ENCODE measurements around the gene RSBN1.

Gene RSBN1

GRCh38 chr1:113836534-113836933 lies 24.3 kb upstream of the RSBN1 start:
- H3K36me3 Mint-ChIP-seq (ENCODE audit: low read depth) = peaks cover 40% of the 10 kb centered on the region
- no peaks in the 10 kb centered on the region for H3K9me3 Mint-ChIP-seq
- no peak overlapping the region for H3K27ac Mint-ChIP-seq
- peaks cover 6% of the 10 kb centered on the region for H3K4me1 Mint-ChIP-seq (ENCODE audit: low read depth)
- H3K4me3 Mint-ChIP-seq = no peak overlapping the region
- no peaks in the 10 kb centered on the region for H3K27me3 Mint-ChIP-seq (ENCODE audit: low read depth)

- H3K9me3 Mint-ChIP-seq = no peaks in the 10 kb centered on the region
- no peak overlapping the region for H3K4me3 Mint-ChIP-seq
- peaks cover 40% of the 10 kb centered on the region for H3K36me3 Mint-ChIP-seq (ENCODE audit: low read depth)
- H3K4me1 Mint-ChIP-seq (ENCODE audit: low read depth) = peaks cover 9% of the 10 kb centered on the region
- H3K27me3 Mint-ChIP-seq (ENCODE audit: low read depth) = no peaks in the 10 kb centered on the region
- H3K27ac Mint-ChIP-seq = peak overlapping the region; percentile 31
Measured at GRCh38 chr1:113835686-113836290, 23.5 kb upstream of the RSBN1 start.

- no peak overlapping the region for H3K4me3 Mint-ChIP-seq
- H3K27ac Mint-ChIP-seq = no peak overlapping the region
- H3K4me1 Mint-ChIP-seq (ENCODE audit: low read depth) = peaks cover 9% of the 10 kb centered on the region
- peaks cover 40% of the 10 kb centered on the region for H3K36me3 Mint-ChIP-seq (ENCODE audit: low read depth)
- H3K27me3 Mint-ChIP-seq (ENCODE audit: low read depth) = no peaks in the 10 kb centered on the region
- H3K9me3 Mint-ChIP-seq = no peaks in the 10 kb centered on the region
Measured at GRCh38 chr1:113834716-113835115, 22.4 kb upstream of the RSBN1 start.

GRCh38 chr1:113830039-113830438 lies 17.8 kb upstream of the RSBN1 start:
- H3K4me1 Mint-ChIP-seq (ENCODE audit: low read depth) = peaks cover 3% of the 10 kb centered on the region
- no peaks in the 10 kb centered on the region for H3K9me3 Mint-ChIP-seq
- no peaks in the 10 kb centered on the region for H3K27me3 Mint-ChIP-seq (ENCODE audit: low read depth)
- H3K36me3 Mint-ChIP-seq (ENCODE audit: low read depth) = peaks cover 44% of the 10 kb centered on the region
- H3K4me3 Mint-ChIP-seq = no peak overlapping the region
- no peak overlapping the region for H3K27ac Mint-ChIP-seq

- Mint-ChIP-seq H3K36me3 (ENCODE audit: low read depth) (peaks cover 35% of the 10 kb centered on the region), H3K4me3 (no peak overlapping the region), H3K4me1 (ENCODE audit: low read depth) (peaks cover 1% of the 10 kb centered on the region), H3K27me3 (ENCODE audit: low read depth) (no peaks in the 10 kb centered on the region), H3K27ac (no peak overlapping the region), H3K9me3 (no peaks in the 10 kb centered on the region)
Measured at GRCh38 chr1:113821916-113822315, 9.6 kb upstream of the RSBN1 start.

GRCh38 chr1:113818578-113818977 lies 6.3 kb upstream of the RSBN1 start:
- H3K36me3 Mint-ChIP-seq (ENCODE audit: low read depth) = peaks cover 34% of the 10 kb centered on the region
- no peaks in the 10 kb centered on the region for H3K9me3 Mint-ChIP-seq
- H3K27ac Mint-ChIP-seq = no peak overlapping the region
- H3K4me3 Mint-ChIP-seq = no peak overlapping the region
- no peaks in the 10 kb centered on the region for H3K27me3 Mint-ChIP-seq (ENCODE audit: low read depth)
- H3K4me1 Mint-ChIP-seq (ENCODE audit: low read depth) = peaks cover 1% of the 10 kb centered on the region

GRCh38 chr1:113813218-113813617 lies 942 bp upstream of the RSBN1 start:
- H3K27me3 Mint-ChIP-seq (ENCODE audit: low read depth) = no peaks in the 10 kb centered on the region
- H3K36me3 Mint-ChIP-seq (ENCODE audit: low read depth) = peaks cover 20% of the 10 kb centered on the region
- H3K4me3 Mint-ChIP-seq = peak overlapping the region; percentile 21
- H3K9me3 Mint-ChIP-seq = no peaks in the 10 kb centered on the region
- peaks cover 23% of the 10 kb centered on the region for H3K4me1 Mint-ChIP-seq (ENCODE audit: low read depth)
- peak overlapping the region; percentile 73 for H3K27ac Mint-ChIP-seq

GRCh38 chr1:113812661-113813135 lies 422 bp upstream of the RSBN1 start:
- H3K4me3 Mint-ChIP-seq = peak overlapping the region; percentile 96
- H3K4me1 Mint-ChIP-seq (ENCODE audit: low read depth) = peaks cover 23% of the 10 kb centered on the region
- H3K9me3 Mint-ChIP-seq = no peaks in the 10 kb centered on the region
- H3K36me3 Mint-ChIP-seq (ENCODE audit: low read depth) = peaks cover 19% of the 10 kb centered on the region
- no peaks in the 10 kb centered on the region for H3K27me3 Mint-ChIP-seq (ENCODE audit: low read depth)
- H3K27ac Mint-ChIP-seq = peak overlapping the region; percentile 98

- Mint-ChIP-seq H3K9me3 (no peaks in the 10 kb centered on the region), H3K4me3 (peak overlapping the region; percentile 96), H3K4me1 (ENCODE audit: low read depth) (peaks cover 24% of the 10 kb centered on the region), H3K36me3 (ENCODE audit: low read depth) (peaks cover 18% of the 10 kb centered on the region), H3K27me3 (ENCODE audit: low read depth) (no peaks in the 10 kb centered on the region), H3K27ac (peak overlapping the region; percentile 94)
Measured at GRCh38 chr1:113811156-113811887, 954 bp downstream of the RSBN1 start.

GRCh38 chr1:113809670-113810602 lies 2.3 kb downstream of the RSBN1 start:
- H3K27me3 Mint-ChIP-seq (ENCODE audit: low read depth) = no peaks in the 10 kb centered on the region
- peak overlapping the region; percentile 31 for H3K27ac Mint-ChIP-seq
- peak overlapping the region; percentile 96 for H3K4me3 Mint-ChIP-seq
- peaks cover 16% of the 10 kb centered on the region for H3K36me3 Mint-ChIP-seq (ENCODE audit: low read depth)
- H3K9me3 Mint-ChIP-seq = no peaks in the 10 kb centered on the region
- H3K4me1 Mint-ChIP-seq (ENCODE audit: low read depth) = peaks cover 34% of the 10 kb centered on the region

- no peaks in the 10 kb centered on the region for H3K9me3 Mint-ChIP-seq
- peak overlapping the region; percentile 5 for H3K27ac Mint-ChIP-seq
- H3K27me3 Mint-ChIP-seq (ENCODE audit: low read depth) = no peaks in the 10 kb centered on the region
- peak overlapping the region; percentile 19 for H3K4me3 Mint-ChIP-seq
- H3K4me1 Mint-ChIP-seq (ENCODE audit: low read depth) = peaks cover 43% of the 10 kb centered on the region
- H3K36me3 Mint-ChIP-seq (ENCODE audit: low read depth) = peaks cover 21% of the 10 kb centered on the region
Measured at GRCh38 chr1:113808450-113809195, 3.7 kb downstream of the RSBN1 start.

- Mint-ChIP-seq H3K27ac (no peak overlapping the region), H3K36me3 (ENCODE audit: low read depth) (peaks cover 20% of the 10 kb centered on the region), H3K4me3 (no peak overlapping the region), H3K4me1 (ENCODE audit: low read depth) (peaks cover 51% of the 10 kb centered on the region), H3K27me3 (ENCODE audit: low read depth) (no peaks in the 10 kb centered on the region), H3K9me3 (no peaks in the 10 kb centered on the region)
Measured at GRCh38 chr1:113805639-113806038, 6.6 kb downstream of the RSBN1 start.

- H3K27ac Mint-ChIP-seq = no peak overlapping the region
Measured at GRCh38 chr1:113805256-113805531, 7.1 kb downstream of the RSBN1 start.

More at GRCh38 chr1:113805256-113805531, 7.1 kb downstream of the RSBN1 start:
- Mint-ChIP-seq H3K36me3 (ENCODE audit: low read depth) (peaks cover 20% of the 10 kb centered on the region), H3K4me3 (no peak overlapping the region), H3K27me3 (ENCODE audit: low read depth) (no peaks in the 10 kb centered on the region), H3K9me3 (no peaks in the 10 kb centered on the region), H3K4me1 (ENCODE audit: low read depth) (peaks cover 49% of the 10 kb centered on the region)

All from T-helper 1 cell treated with Interleukin-12 subunit alpha and Interleukin-12 subunit beta and Interleukin-4 antibody, amounts not matched to agents 30 μg/mL and 1 μg/mL, for 36 hours (primary cell).